CD4-positive, alpha-beta T cell (primary cell): ENCODE results near the gene ZC3H7A. TPM values are rescaled to one million over a fixed set of nuclear protein-coding genes. Genes with fewer than 3 reads are reported as not detected.

Experiments used
- ATAC-seq: fragments of 200-7000 bp; cut with Tn5 transposase; one replicate; pipeline ENCODE4 v1.10.0; 2022; ENCODE audit warnings: mild to moderate bottlenecking; ENCODE audit not compliant: poor library complexity
- CTCF ChIA-PET: fragments of 350-600 bp; sonication (Branson Sonifier 250); formaldehyde crosslinking; loops from one replicate; lab custom pipeline; 2021; ENCODE audit warnings: antibody characterized with exemption, inconsistent platforms; lab: Charles Lee
- POLR2A ChIA-PET: fragments of 350-600 bp; sonication (Branson Sonifier 250); formaldehyde crosslinking; loops from one replicate; lab custom pipeline; 2021; ENCODE audit warnings: antibody characterized with exemption, inconsistent platforms; lab: Charles Lee
- DNase-seq, 14 experiments: peaks; one replicate each; pipeline ENCODE4 v3.0.0-alpha.2; 2013 to 2020; ENCODE audit warnings: mixed read lengths in 2 of 14
- H3K27ac ChIP-seq, 2 donors: one replicate each; pipeline versions ENCODE4 v1.5.1 to v1.7.0; 2013; ENCODE audit warnings: low read length in 2 of 2, low read depth in 1 of 2, mild to moderate bottlenecking in 1 of 2
- H3K27me3 ChIP-seq, 2 experiments: 1 replicate in 1 of 2; 2 replicates in 1 of 2; pipeline versions ENCODE4 v1.6.1 to v1.7.0; 2013; ENCODE audit warnings: low read length in 2 of 2, control low read depth in 1 of 2, mild to moderate bottlenecking in 1 of 2, moderate library complexity in 1 of 2; ENCODE audit not compliant: insufficient read depth in 2 of 2, control insufficient read depth in 1 of 2
- H3K36me3 ChIP-seq: one replicate; pipeline ENCODE4 v1.6.1; 2013; ENCODE audit warnings: low read length, control low read depth; ENCODE audit not compliant: insufficient read depth
- H3K4me1 ChIP-seq: one replicate; pipeline ENCODE4 v1.6.1; 2013; ENCODE audit warnings: low read length, control low read depth; ENCODE audit not compliant: insufficient read depth
- H3K4me3 ChIP-seq: one replicate; pipeline ENCODE4 v1.5.1; 2013; ENCODE audit warnings: mild to moderate bottlenecking, low read length, moderate library complexity
- H3K9me3 ChIP-seq, 2 experiments: 1 replicate in 1 of 2; 2 replicates in 1 of 2; pipeline versions ENCODE4 v1.6.1 to v1.7.0; 2013; ENCODE audit warnings: low read length in 2 of 2, mild to moderate bottlenecking in 2 of 2, control low read depth in 1 of 2, moderate library complexity in 1 of 2; ENCODE audit not compliant: control insufficient read depth in 1 of 2, insufficient read depth in 1 of 2
- H3K27ac Mint-ChIP-seq: one replicate; pipeline ENCODE4 v1.8.0; 2020; ENCODE audit warnings: mixed read lengths
- H3K27me3 Mint-ChIP-seq: one replicate; pipeline ENCODE4 v1.8.0; 2021; ENCODE audit warnings: mixed read lengths
- H3K36me3 Mint-ChIP-seq: one replicate; pipeline ENCODE4 v1.8.0; 2021; ENCODE audit warnings: low read depth, mixed read lengths
- H3K4me1 Mint-ChIP-seq: one replicate; pipeline ENCODE4 v1.8.0; 2021; ENCODE audit warnings: low read depth, mixed read lengths
- H3K4me3 Mint-ChIP-seq: one replicate; pipeline ENCODE4 v1.8.0; 2020; ENCODE audit warnings: mild to moderate bottlenecking, mixed read lengths
- H3K9me3 Mint-ChIP-seq: one replicate; pipeline ENCODE4 v1.8.0; 2020; ENCODE audit warnings: mixed read lengths
- CTCF ChIP-seq: fragments of 200-600 bp; IDR thresholded peaks from one replicate; pipeline ENCODE4 v1.8.0; 2022; ENCODE audit warnings: antibody characterized with exemption, mild to moderate bottlenecking
- intact Hi-C, 2 experiments: fragments of 100-400 bp; cut with DNase I in 1 of 2; cut with micrococcal nuclease in 1 of 2; formaldehyde crosslinking; loops; one replicate each; pipeline versions ENCODE4 v1.15.1 to v1.9.0; 2023 to 2025; cut with DNase I, micrococcal nuclease
- total RNA-seq, 174 experiments: library from RNA in 2 of 174; stranded (reverse) in 2 of 174; gene quantifications; one replicate each; pipeline ENCODE4 v1.2.3 and lab custom pipeline; 2021 to 2026

ZC3H7A gene
- total RNA-seq, 2 experiments from 2014 or later: 131 to 143 TPM

DNA sequence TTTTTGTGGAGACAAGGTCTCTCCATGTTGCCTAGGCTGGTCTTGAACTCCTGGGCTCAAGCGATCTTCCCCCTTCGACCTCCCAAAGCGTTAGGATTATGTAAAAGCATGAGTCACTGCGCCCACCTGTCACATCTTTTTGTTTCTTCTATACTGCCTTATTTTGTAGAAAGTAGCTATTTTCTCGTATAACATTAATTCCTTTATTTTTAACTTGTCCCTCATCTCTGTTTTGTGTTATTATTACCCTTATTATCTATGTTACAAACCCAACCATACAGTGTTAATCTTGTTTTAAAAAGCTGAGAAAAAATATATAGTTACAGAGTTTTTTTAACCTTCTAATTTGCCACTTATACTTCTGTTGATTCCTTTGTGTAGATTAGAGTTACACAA, 53.0 kb downstream of the ZC3H7A start:
- peak overlapping the region; percentile 99 for H3K27ac Mint-ChIP-seq
- H3K9me3 Mint-ChIP-seq: no peaks in the 10 kb centered on the region
- Histone ChIP-seq H3K36me3 (no peaks in the 10 kb centered on the region), H3K27ac (no peak overlapping the region), H3K4me1 (peaks cover 42% of the 10 kb centered on the region), H3K4me3 (no peak overlapping the region), H3K27me3 (no peaks in the 10 kb centered on the region), H3K9me3 (no peaks in the 10 kb centered on the region)
- no peak for ATAC-seq
- no peak for TF ChIP-seq CTCF
- H3K4me1 Mint-ChIP-seq: peaks cover 50% of the 10 kb centered on the region
- no peaks in the 10 kb centered on the region for H3K27me3 Mint-ChIP-seq
- DNase-seq: no peak
- intact Hi-C loops: loop anchor here in 1 of 2 experiments (5.0 kb wide), 3 partner anchors 77 to 802 kb away; partner anchors contain the start of genes CLEC16A, DEXI, SNN and SOCS1
- peaks cover 35% of the 10 kb centered on the region for H3K36me3 Mint-ChIP-seq
- POLR2A ChIA-PET: interaction anchor here (0.9 to 5.7 kb wide), 7 partner anchors 9 to 519 kb away, joined by 3 to 168 read pairs (median 5); partner anchors contain the start of gene ZC3H7A
- peak overlapping the region; percentile 95 for H3K4me3 Mint-ChIP-seq
- CTCF ChIA-PET: interaction anchor here (2.7 kb wide), 1 partner anchor 53 kb away, joined by 26 read pairs; the partner anchor contains the start of gene ZC3H7A

GRCh38 chr16:11743308-11744074, 53.6 kb downstream of the ZC3H7A start:
- no peaks in the 10 kb centered on the region for H3K9me3 ChIP-seq
- H3K4me1 ChIP-seq: peaks cover 48% of the 10 kb centered on the region
- Mint-ChIP-seq H3K4me3 (peak overlapping the region; percentile 95), H3K36me3 (peaks cover 34% of the 10 kb centered on the region), H3K4me1 (peaks cover 55% of the 10 kb centered on the region), H3K9me3 (no peaks in the 10 kb centered on the region), H3K27me3 (no peaks in the 10 kb centered on the region), H3K27ac (peak overlapping the region; percentile 99)
- peak overlapping the region; percentile 86 to 92 for H3K27ac ChIP-seq
- DNase-seq: peak in 10 of 14 experiments; percentile 5 to 81 (median 12)
- peak overlapping the region; percentile 95 for H3K4me3 ChIP-seq
- ChIA-PET CTCF (interaction anchor here (1.3 to 2.7 kb wide), 2 partner anchors 47 to 53 kb away, joined by 3 to 26 read pairs; partner anchors contain the start of gene ZC3H7A), POLR2A (interaction anchor here (0.6 to 5.7 kb wide), 32 partner anchors 8 to 801 kb away, joined by 3 to 168 read pairs (median 6); partner anchors contain the start of genes CLEC16A, DEXI, GSPT1 and LITAF)
- no peaks in the 10 kb centered on the region for H3K27me3 ChIP-seq
- no peak for ATAC-seq
- intact Hi-C loops: loop anchor here in 1 of 2 experiments (2.0 to 5.0 kb wide), 5 partner anchors 76 to 801 kb away; partner anchors contain the start of genes CLEC16A, DEXI, RSL1D1 and SNN
- TF ChIP-seq CTCF: no peak
- H3K36me3 ChIP-seq: no peaks in the 10 kb centered on the region

DNA sequence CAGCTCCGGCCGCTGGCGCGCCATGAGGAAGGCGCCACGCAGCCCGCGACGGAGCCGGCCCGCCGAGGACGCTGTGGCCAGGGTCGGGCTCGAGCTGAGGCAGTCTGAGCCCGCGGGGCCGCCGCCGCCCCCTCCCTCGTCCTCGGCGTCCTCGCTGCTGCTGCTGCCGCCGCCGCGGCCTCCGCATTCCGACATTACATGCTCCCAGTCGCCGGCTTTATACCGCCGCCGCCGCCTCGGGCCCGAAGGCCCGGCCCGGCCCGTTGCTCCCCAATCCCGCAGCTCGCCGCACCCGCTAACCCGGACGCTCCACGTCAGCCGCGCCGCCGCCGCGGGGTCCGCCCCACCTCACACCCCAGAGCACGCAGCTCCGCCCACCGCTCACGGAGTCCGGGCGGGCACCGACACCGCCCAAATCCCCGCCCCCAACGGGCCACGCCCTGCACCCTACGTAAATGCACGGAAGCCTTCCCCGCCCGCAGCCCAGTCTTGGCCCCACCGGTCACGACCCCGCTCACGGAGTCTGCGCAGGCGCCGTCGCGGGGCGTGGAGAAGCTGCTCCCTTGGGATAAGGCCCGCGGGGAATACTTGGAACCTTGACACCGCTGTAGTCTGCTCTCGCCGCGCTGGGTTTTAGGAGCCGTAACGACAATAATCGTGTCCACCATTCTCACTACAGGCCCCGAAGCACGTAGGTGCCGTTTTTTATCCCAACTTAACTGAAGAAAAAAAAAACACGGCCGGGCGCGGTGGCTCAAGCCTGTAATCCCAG, 54.3 kb downstream of the ZC3H7A start, which contains the start of gene TXNDC11:
Gene TXNDC11, minus strand, starts transcription at position 322 of the 772 bp plus-strand sequence. Its CDS starts 127 bp downstream, at position 195.
- intact Hi-C loops: loop anchor here (1.0 to 5.0 kb wide), 7 partner anchors 41 to 800 kb away; partner anchors contain the start of genes ZC3H7A (in 2 of the 2), CLEC16A (in 1 of the 2), DEXI (in 1 of the 2) and RSL1D1 (in 1 of the 2)
- ATAC-seq (peak; percentile 92), DNase-seq (peak; percentile 98 to 100 (median 99))
- Mint-ChIP-seq H3K36me3 (peaks cover 34% of the 10 kb centered on the region), H3K9me3 (no peaks in the 10 kb centered on the region), H3K4me1 (peaks cover 60% of the 10 kb centered on the region), H3K4me3 (peak within 1 kb of the TSS; percentile 96), H3K27ac (peak within 1 kb of the TSS; percentile 99), H3K27me3 (no peaks in the 10 kb centered on the region)
- Histone ChIP-seq H3K36me3 (peaks cover 1% of the 10 kb centered on the region), H3K27me3 (no peaks in the 10 kb centered on the region), H3K4me1 (peaks cover 52% of the 10 kb centered on the region), H3K27ac (peak within 1 kb of the TSS; percentile 86 to 92), H3K9me3 (no peaks in the 10 kb centered on the region), H3K4me3 (peak within 1 kb of the TSS; percentile 95)
- no peak for TF ChIP-seq CTCF
- ChIA-PET CTCF (interaction anchor here (1.3 to 2.7 kb wide), 3 partner anchors 47 to 486 kb away, joined by 3 to 26 read pairs (median 5); partner anchors contain the start of genes SOCS1 and ZC3H7A), POLR2A (interaction anchor here (0.5 to 5.7 kb wide), 37 partner anchors 8 to 801 kb away, joined by 3 to 168 read pairs (median 5); partner anchors contain the start of genes CLEC16A, DEXI, GSPT1 and LITAF)
